Measurements from ENCODE around the gene ANTXRL. TPM values are rescaled to one million over a fixed set of nuclear protein-coding genes. Genes with fewer than 3 reads are reported as not detected.
A peak's percentile ranks its signal among the peaks of the same experiment; 100 is the strongest.

Gene ANTXRL
- total RNA-seq, 1 donor from 2014 or later: not detected

- H3K4me1 ChIP-seq: peaks cover 16% of the 10 kb centered on the region
- DNase-seq: no peak
- H3K36me3 ChIP-seq: no peaks in the 10 kb centered on the region
- intact Hi-C loops (cut with DNase I): no loop called here
- H3K4me3 ChIP-seq: no peak overlapping the region
- H3K27me3 ChIP-seq (ENCODE audit: low read depth): no peaks in the 10 kb centered on the region
- H3K9me3 ChIP-seq: no peaks in the 10 kb centered on the region
- TF ChIP-seq CTCF (IDR thresholded peaks at IDR 0.05): no peak
- ATAC-seq: no peak
- H3K27ac ChIP-seq: no peak overlapping the region
Observed at GRCh38 chr10:46288601-46289206, 1.9 kb downstream of the ANTXRL start.

- DNase-seq (no peak), ATAC-seq (no peak)
- intact Hi-C loops (cut with DNase I): no loop called here
- Histone ChIP-seq H3K27ac (no peak overlapping the region), H3K27me3 (ENCODE audit: low read depth) (no peaks in the 10 kb centered on the region), H3K4me3 (no peak overlapping the region), H3K36me3 (no peaks in the 10 kb centered on the region), H3K4me1 (peaks cover 10% of the 10 kb centered on the region), H3K9me3 (no peaks in the 10 kb centered on the region)
- TF ChIP-seq CTCF (IDR thresholded peaks at IDR 0.05): no peak
Observed at GRCh38 chr10:46289209-46289810, 2.5 kb downstream of the ANTXRL start.

- Histone ChIP-seq H3K4me1 (peaks cover 6% of the 10 kb centered on the region), H3K4me3 (no peak overlapping the region), H3K9me3 (no peaks in the 10 kb centered on the region), H3K27me3 (ENCODE audit: low read depth) (no peaks in the 10 kb centered on the region), H3K27ac (no peak overlapping the region), H3K36me3 (no peaks in the 10 kb centered on the region)
- intact Hi-C loops (cut with DNase I): no loop called here
- DNase-seq: no peak
- TF ChIP-seq CTCF (IDR thresholded peaks at IDR 0.05): no peak
- no peak for ATAC-seq
Observed at GRCh38 chr10:46290101-46290886, 3.5 kb downstream of the ANTXRL start.

- intact Hi-C loops (cut with DNase I): no loop called here
- no peak for TF ChIP-seq CTCF (IDR thresholded peaks at IDR 0.05)
- Histone ChIP-seq H3K9me3 (no peaks in the 10 kb centered on the region), H3K27me3 (ENCODE audit: low read depth) (no peaks in the 10 kb centered on the region), H3K4me3 (no peak overlapping the region), H3K4me1 (peaks cover 4% of the 10 kb centered on the region), H3K36me3 (no peaks in the 10 kb centered on the region), H3K27ac (no peak overlapping the region)
- ATAC-seq (no peak), DNase-seq (no peak)
Observed at GRCh38 chr10:46291817-46292572, 5.2 kb downstream of the ANTXRL start.

GRCh38 chr10:46292573-46293023, 5.8 kb downstream of the ANTXRL start:
- Histone ChIP-seq H3K27ac (no peak overlapping the region), H3K4me1 (peaks cover 4% of the 10 kb centered on the region), H3K27me3 (ENCODE audit: low read depth) (no peaks in the 10 kb centered on the region), H3K36me3 (no peaks in the 10 kb centered on the region), H3K9me3 (no peaks in the 10 kb centered on the region), H3K4me3 (no peak overlapping the region)
- no peak for TF ChIP-seq CTCF (IDR thresholded peaks at IDR 0.05)
- DNase-seq (no peak), ATAC-seq (peak; percentile 27 to 63)
- intact Hi-C loops (cut with DNase I): no loop called here
